MM.1S (cell line): Measurements from ENCODE around the gene MFSD6.

ENCODE experiments used
- DNase-seq: peaks from one replicate; pipeline ENCODE4 v3.0.0-alpha.2; 2015
- H2AFZ ChIP-seq: fragments of 300-600 bp; sonication (generic); 2 replicates; pipeline ENCODE4 v1.6.0; 2016; ENCODE audit warnings: antibody characterized with exemption, low read length
- H3F3A ChIP-seq: fragments of 300-600 bp; sonication (generic); 2 replicates; pipeline ENCODE4 v1.6.1; 2016; ENCODE audit warnings: mild to moderate bottlenecking, antibody characterized with exemption, low read length, moderate library complexity, mixed read lengths; ENCODE audit not compliant: insufficient read depth
- H3K27ac ChIP-seq: fragments of 300-600 bp; sonication (generic); 2 replicates; pipeline ENCODE4 v1.5.1; 2016; ENCODE audit warnings: mild to moderate bottlenecking, low read length
- H3K27me3 ChIP-seq: fragments of 300-600 bp; sonication (generic); replicated peaks from 2 replicates; pipeline ENCODE4 v1.6.0; 2016; ENCODE audit warnings: low read length; ENCODE audit not compliant: insufficient read depth
- H3K36me3 ChIP-seq: fragments of 300-600 bp; sonication (generic); replicated peaks from 2 replicates; pipeline ENCODE4 v1.6.1; 2016; ENCODE audit warnings: mild to moderate bottlenecking, low read length, mixed read lengths; ENCODE audit not compliant: insufficient read depth
- H3K4me1 ChIP-seq: fragments of 300-600 bp; sonication (generic); 2 replicates; pipeline ENCODE4 v1.6.1; 2016; ENCODE audit warnings: low read length, mixed read lengths
- H3K4me2 ChIP-seq: fragments of 300-600 bp; sonication (generic); 2 replicates; pipeline ENCODE4 v1.6.0; 2016; ENCODE audit warnings: low read depth, low read length
- H3K4me3 ChIP-seq: fragments of 300-600 bp; sonication (generic); 2 replicates; pipeline ENCODE4 v1.5.1; 2016; ENCODE audit warnings: low read length, mixed read lengths
- H3K79me2 ChIP-seq: fragments of 300-600 bp; sonication (generic); 2 replicates; pipeline ENCODE4 v1.6.1; 2016; ENCODE audit warnings: mixed run types, low read length, mixed read lengths
- H3K9ac ChIP-seq: fragments of 300-600 bp; sonication (generic); 2 replicates; pipeline ENCODE4 v1.6.1; 2016; ENCODE audit warnings: low read length, mixed read lengths
- H3K9me2 ChIP-seq: fragments of 300-600 bp; sonication (generic); replicated peaks from 2 replicates; pipeline ENCODE4 v1.6.1; 2016; ENCODE audit warnings: mild to moderate bottlenecking, low read length, mixed read lengths; ENCODE audit not compliant: insufficient read depth
- H3K9me3 ChIP-seq: fragments of 300-600 bp; sonication (generic); replicated peaks from 2 replicates; pipeline ENCODE4 v1.6.1; 2016; ENCODE audit warnings: mild to moderate bottlenecking, low read length, mixed read lengths; ENCODE audit not compliant: insufficient read depth
- H4K20me1 ChIP-seq: fragments of 300-600 bp; sonication (generic); 2 replicates; pipeline ENCODE4 v1.6.1; 2016; ENCODE audit warnings: mild to moderate bottlenecking, low read length, moderate library complexity, mixed read lengths; ENCODE audit not compliant: insufficient read depth
- CTCF ChIP-seq: fragments of 300-600 bp; sonication (generic); IDR thresholded peaks from 2 replicates; pipeline ENCODE4 v1.5.1; 2016; ENCODE audit warnings: antibody characterized with exemption, low read length, mixed read lengths
- EZH2 ChIP-seq: fragments of 300-600 bp; sonication (generic); optimal IDR thresholded peaks from 2 replicates; pipeline ENCODE3; 2017; ENCODE audit warnings: low read depth, mild to moderate bottlenecking, antibody characterized with exemption, low read length, mixed read lengths
- EZH2phosphoT487 ChIP-seq: fragments of 300-600 bp; sonication (generic); IDR thresholded peaks from 2 replicates; pipeline ENCODE4 v1.6.1; 2018; ENCODE audit warnings: antibody characterized with exemption, low read length

The MFSD6 gene

GRCh38 chr2:190456833-190457232 is 48.7 kb downstream of the MFSD6 start:
- Histone ChIP-seq H3K79me2 (peaks cover 4% of the 10 kb centered on the region; the same call in 1 of the 2 replicates), H3K4me1 (no peaks in the 10 kb centered on the region), H3K4me3 (no peak overlapping the region), H2AFZ (no peak overlapping the region), H3F3A (no peaks in the 10 kb centered on the region), H3K9me3 (no peaks in the 10 kb centered on the region), H3K9me2 (no peaks in the 10 kb centered on the region), H3K27me3 (no peaks in the 10 kb centered on the region), H3K36me3 (no peaks in the 10 kb centered on the region), H3K9ac (no peak overlapping the region), H3K4me2 (no peak overlapping the region), H3K27ac (no peak overlapping the region), H4K20me1 (no peaks in the 10 kb centered on the region)
- TF ChIP-seq EZH2, result no peak
- TF ChIP-seq CTCF, result no peak
- TF ChIP-seq EZH2phosphoT487, result no peak
- no peak for DNase-seq

DNA sequence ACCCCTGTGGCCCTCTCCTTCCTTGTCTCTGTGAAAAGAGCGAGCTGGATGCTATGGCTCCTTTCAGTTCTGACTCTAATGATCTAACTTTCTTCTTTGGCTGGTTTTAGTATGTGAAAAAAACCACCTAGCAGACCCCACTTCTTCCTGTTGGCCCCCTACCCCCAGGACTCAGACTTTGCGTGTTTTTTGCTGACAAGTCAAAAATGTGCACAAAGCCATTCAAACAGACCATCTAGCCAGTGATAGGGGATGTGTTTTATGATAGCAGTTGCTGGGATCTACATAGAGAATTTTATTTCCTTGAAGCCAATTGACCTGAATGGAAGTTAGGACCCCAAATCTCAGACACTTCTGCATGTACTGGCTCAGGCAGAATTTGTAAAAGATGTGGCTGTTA is 49.1 kb downstream of the MFSD6 start:
- TF ChIP-seq EZH2, result no peak
- no peak for TF ChIP-seq CTCF
- no peak for TF ChIP-seq EZH2phosphoT487
- DNase-seq, result no peak
- no peaks in the 10 kb centered on the region for H3K4me1 ChIP-seq

DNA sequence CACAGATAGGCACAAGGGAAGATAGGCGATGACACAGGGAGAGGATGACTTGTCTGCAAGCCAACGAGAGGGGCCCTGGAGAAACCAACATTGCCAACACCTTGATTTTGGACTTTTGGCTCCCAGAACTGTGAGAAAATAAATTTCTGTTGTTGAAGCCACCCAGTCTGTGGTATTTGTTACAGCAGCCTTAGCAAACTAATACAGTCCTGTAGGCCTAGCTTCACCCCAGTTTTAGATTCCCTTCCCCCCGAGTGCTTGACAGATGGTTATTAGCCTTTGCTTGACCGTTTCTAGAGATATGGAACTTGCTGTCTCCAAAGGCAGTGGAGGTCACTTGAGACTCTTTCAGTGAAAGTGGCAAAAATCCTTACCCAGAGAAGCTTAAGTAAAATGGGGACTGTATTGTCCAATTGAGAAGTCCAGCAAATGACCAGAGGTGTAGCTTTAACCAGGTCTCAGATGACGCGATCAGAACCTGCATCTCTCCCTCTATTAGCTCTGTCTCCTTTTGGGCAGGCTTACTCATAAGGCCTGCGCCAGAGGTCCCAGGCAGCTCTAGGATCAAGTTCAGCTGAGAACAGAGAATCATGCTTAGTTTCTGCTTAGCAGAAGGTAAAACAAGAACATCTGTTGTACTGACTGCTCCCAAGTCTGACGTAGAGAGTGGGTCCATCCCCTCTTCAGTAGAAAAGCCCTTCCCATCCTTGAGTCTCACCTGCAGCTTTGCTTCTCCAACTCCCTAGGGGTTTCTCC is 50.4 kb downstream of the MFSD6 start:
- H3K36me3 ChIP-seq, result no peaks in the 10 kb centered on the region
- no peaks in the 10 kb centered on the region for H3K27me3 ChIP-seq
- H2AFZ ChIP-seq, result no peak overlapping the region
- no peak overlapping the region for H3K4me3 ChIP-seq
- no peak overlapping the region for H3K9ac ChIP-seq
- no peak overlapping the region for H3K4me2 ChIP-seq
- H3K79me2 ChIP-seq, result peaks cover 10% of the 10 kb centered on the region
- H3K27ac ChIP-seq, result no peak overlapping the region
- H3K9me2 ChIP-seq, result no peaks in the 10 kb centered on the region
- TF ChIP-seq CTCF (no peak), EZH2phosphoT487 (no peak), EZH2 (no peak)
- no peaks in the 10 kb centered on the region for H3K4me1 ChIP-seq
- no peaks in the 10 kb centered on the region for H4K20me1 ChIP-seq
- no peaks in the 10 kb centered on the region for H3F3A ChIP-seq
- no peak for DNase-seq
- no peaks in the 10 kb centered on the region for H3K9me3 ChIP-seq

More for the DNA sequence above, 49.1 kb downstream of the MFSD6 start:
- Histone ChIP-seq H4K20me1 (no peaks in the 10 kb centered on the region), H3K79me2 (peaks cover 4% of the 10 kb centered on the region; the same call in 1 of the 2 replicates), H3K36me3 (no peaks in the 10 kb centered on the region), H3F3A (no peaks in the 10 kb centered on the region), H3K4me3 (no peak overlapping the region), H2AFZ (no peak overlapping the region), H3K9me2 (no peaks in the 10 kb centered on the region), H3K27me3 (no peaks in the 10 kb centered on the region), H3K4me2 (no peak overlapping the region), H3K27ac (no peak overlapping the region), H3K9ac (no peak overlapping the region), H3K9me3 (no peaks in the 10 kb centered on the region)
